HCT116 (cell line): ENCODE results near the gene COL8A2. TPM values are rescaled to one million over a fixed set of nuclear protein-coding genes. Genes with fewer than 3 reads are reported as not detected.

Experiments
- ATAC-seq: fragments of 200-7000 bp; cut with Tn5 transposase; 2 replicates; pipeline ENCODE4 v1.9.1; 2020; ENCODE audit warnings: mild to moderate bottlenecking, moderate library complexity
- BruUV-seq: library from RNA; stranded (reverse); fragments of 400-500 nt; replicated peaks from 2 replicates; lab custom pipeline; 2021; lab: Mats Ljungman, UMichigan
- CTCF ChIA-PET: fragments of 300-600 bp; sonication (Branson Sonifier 250); formaldehyde crosslinking; loops from one replicate; lab custom pipeline; 2021; ENCODE audit warnings: antibody characterized with exemption; lab: Charles Lee
- POLR2A ChIA-PET: fragments of 300-600, 350-600 bp; sonication (Branson Sonifier 250); formaldehyde crosslinking; loops from one replicate; lab custom pipeline; 2021; ENCODE audit warnings: antibody characterized with exemption; lab: Charles Lee
- RAD21 ChIA-PET, 2 experiments: fragments of 300-600 bp; sonication (Branson Sonifier 250); formaldehyde crosslinking; loops; one replicate each; lab custom pipeline; 2023; ENCODE audit warnings: low total read pairs in 2 of 2; ENCODE audit not compliant: uncharacterized antibody in 2 of 2, unreplicated experiment in 2 of 2, low non-redundant PET in 1 of 2; lab: Charles Lee
- DNase-seq: peaks from one replicate; pipeline ENCODE4 v3.0.0-alpha.2; 2010; ENCODE audit warnings: low read depth, low spot score
- H2AFZ ChIP-seq: fragments of 200-600 bp; shearing (Covaris generic), sonication (generic); 2 replicates; pipeline ENCODE4 v1.6.1; 2017; ENCODE audit warnings: low read depth, mixed run types, mixed read lengths, antibody characterized with exemption, low read length; ENCODE audit not compliant: poor library complexity, severe bottlenecking
- H3K27ac ChIP-seq: 2 replicates; pipeline ENCODE4 v1.5.1; 2012; ENCODE audit warnings: low read depth, low read length
- H3K27me3 ChIP-seq: fragments of 200-600 bp; sonication (generic); 2 replicates; pipeline ENCODE4 v1.6.1; 2016; ENCODE audit warnings: mixed run types, low read length, mixed read lengths; ENCODE audit not compliant: insufficient read depth
- H3K36me3 ChIP-seq, 2 experiments: fragments of 200-500 bp in 1 of 2; fragments of 200-600 bp in 1 of 2; sonication (Bioruptor generic) in 1 of 2; sonication (generic) in 1 of 2; 2 replicates each; pipeline versions ENCODE4 v1.5.1 to v1.6.1; 2014 to 2016; ENCODE audit warnings: low read length in 2 of 2, inconsistent platforms in 1 of 2, mixed read lengths in 1 of 2, mixed run types in 1 of 2; ENCODE audit not compliant: insufficient read depth in 2 of 2, control insufficient read depth in 1 of 2
- H3K4me1 ChIP-seq, 2 experiments: fragments of 200-600 bp in 1 of 2; sonication (generic) in 1 of 2; 2 replicates each; pipeline versions ENCODE4 v1.5.1 to v1.6.1; 2012 to 2017; ENCODE audit warnings: low read length in 2 of 2, inconsistent platforms in 1 of 2, mild to moderate bottlenecking in 1 of 2, mixed read lengths in 1 of 2, mixed run types in 1 of 2, moderate library complexity in 1 of 2; ENCODE audit not compliant: insufficient read depth in 2 of 2, control insufficient read depth in 1 of 2
- H3K4me2 ChIP-seq: fragments of 200-600 bp; sonication (generic); 2 replicates; pipeline ENCODE4 v1.6.1; 2017; ENCODE audit warnings: mixed run types, low read length, mixed read lengths
- H3K4me3 ChIP-seq, 2 experiments: fragments of 200-600 bp in 1 of 2; sonication (generic) in 1 of 2; replicated peaks in 1 of 2; 2 replicates each; pipeline ENCODE4 v1.5.1; 2011 to 2016; ENCODE audit warnings: low read length in 2 of 2, control low read depth in 1 of 2, low read depth in 1 of 2, mild to moderate bottlenecking in 1 of 2, mixed read lengths in 1 of 2, mixed run types in 1 of 2
- H3K79me2 ChIP-seq: fragments of 200-600 bp; sonication (generic); 2 replicates; pipeline ENCODE4 v1.6.1; 2017; ENCODE audit warnings: mild to moderate bottlenecking, mixed run types, low read length, moderate library complexity, mixed read lengths; ENCODE audit not compliant: insufficient read depth
- H3K9ac ChIP-seq: fragments of 200-600 bp; sonication (generic); 2 replicates; pipeline ENCODE4 v1.6.1; 2016; ENCODE audit warnings: low read length, mixed read lengths
- H3K9me2 ChIP-seq: fragments of 200-600 bp; sonication (generic), shearing (Covaris generic); 2 replicates; pipeline ENCODE4 v1.6.1; 2017; ENCODE audit warnings: mixed run types, mild to moderate bottlenecking, moderate library complexity; ENCODE audit not compliant: insufficient read depth
- H3K9me3 ChIP-seq, 2 experiments: fragments of 200-500 bp in 1 of 2; fragments of 200-600 bp in 1 of 2; sonication (Bioruptor generic) in 1 of 2; sonication (generic) in 1 of 2; 2 replicates each; pipeline ENCODE4 v1.6.1; 2014 to 2017; ENCODE audit warnings: low read length in 2 of 2, mixed read lengths in 2 of 2, inconsistent platforms in 1 of 2, low read depth in 1 of 2, mild to moderate bottlenecking in 1 of 2, mixed run types in 1 of 2, moderate library complexity in 1 of 2; ENCODE audit not compliant: control insufficient read depth in 1 of 2, insufficient read depth in 1 of 2
- H4K20me1 ChIP-seq: fragments of 200-600 bp; sonication (generic), shearing (Covaris generic); 2 replicates; pipeline ENCODE4 v1.6.1; 2017; ENCODE audit warnings: mixed run types, mild to moderate bottlenecking, moderate library complexity; ENCODE audit not compliant: insufficient read depth
- POLR2AphosphoS5 ChIP-seq: IDR thresholded peaks from 2 replicates; pipeline ENCODE4 v1.6.1; 2011; ENCODE audit warnings: mild to moderate bottlenecking, low read depth, low read length, moderate library complexity
- SRF ChIP-seq: IDR thresholded peaks from 2 replicates; pipeline ENCODE4 v1.6.1; 2012; ENCODE audit warnings: low read depth
- intact Hi-C: fragments of 100-400 bp; cut with micrococcal nuclease; formaldehyde crosslinking; loops from 2 replicates; pipeline ENCODE4 v1.10.0; 2022
- total RNA-seq: library from RNA; stranded (reverse); gene quantifications from one replicate; pipeline ENCODE4 v1.2.1, GENCODE V29; 2021; ENCODE audit not compliant: unreplicated experiment
- TF ChIP-seq, protein P1 (sequence below): IDR thresholded peaks from 2 replicates; pipeline ENCODE4 v1.6.1; 2011; ENCODE audit warnings: mild to moderate bottlenecking, low read length, moderate library complexity; ENCODE audit not compliant: insufficient replicate concordance; ENCODE audit errors: extremely low read depth

COL8A2 gene
- total RNA-seq, 1 experiment from 2014 or later: 0.05 TPM

DNA sequence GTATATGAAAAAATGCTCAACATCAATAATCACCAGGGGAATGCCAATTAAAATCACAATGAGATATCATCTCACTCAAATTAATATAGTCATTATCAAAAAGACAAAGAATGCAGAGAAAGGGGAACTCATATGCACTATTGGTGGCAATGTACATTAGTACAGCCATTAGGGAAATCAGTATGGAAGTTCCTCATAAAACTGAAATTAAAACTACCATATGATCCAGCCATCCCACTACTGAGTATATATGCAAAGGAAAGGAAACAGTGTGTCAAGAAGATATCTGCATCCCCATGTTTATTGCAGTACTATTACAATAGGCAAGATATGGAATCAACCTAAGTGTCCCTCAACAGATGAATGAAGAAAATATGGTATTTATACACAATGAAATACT is 73.2 kb downstream of the COL8A2 start:
- Histone ChIP-seq H3K36me3 (peaks cover 0 to 8% of the 10 kb centered on the region in 2 experiments), H3K9ac (no peak overlapping the region), H3K9me3 (no peaks in the 10 kb centered on the region), H3K4me3 (no peak overlapping the region), H3K4me2 (no peak overlapping the region), H3K9me2 (no peaks in the 10 kb centered on the region), H3K27ac (no peak overlapping the region), H3K4me1 (no peaks in the 10 kb centered on the region), H2AFZ (no peak overlapping the region), H4K20me1 (no peaks in the 10 kb centered on the region), H3K27me3 (no peaks in the 10 kb centered on the region), H3K79me2 (no peaks in the 10 kb centered on the region)
- intact Hi-C loops: no loop called here
- RAD21 ChIA-PET: no interaction called here
- no peak for ATAC-seq
- POLR2A ChIA-PET: no interaction called here
- DNase-seq: no peak
- CTCF ChIA-PET: no interaction called here
- no peak for TF ChIP-seq POLR2AphosphoS5
- TF ChIP-seq SRF: no peak
- TF ChIP-seq, protein P1, sequence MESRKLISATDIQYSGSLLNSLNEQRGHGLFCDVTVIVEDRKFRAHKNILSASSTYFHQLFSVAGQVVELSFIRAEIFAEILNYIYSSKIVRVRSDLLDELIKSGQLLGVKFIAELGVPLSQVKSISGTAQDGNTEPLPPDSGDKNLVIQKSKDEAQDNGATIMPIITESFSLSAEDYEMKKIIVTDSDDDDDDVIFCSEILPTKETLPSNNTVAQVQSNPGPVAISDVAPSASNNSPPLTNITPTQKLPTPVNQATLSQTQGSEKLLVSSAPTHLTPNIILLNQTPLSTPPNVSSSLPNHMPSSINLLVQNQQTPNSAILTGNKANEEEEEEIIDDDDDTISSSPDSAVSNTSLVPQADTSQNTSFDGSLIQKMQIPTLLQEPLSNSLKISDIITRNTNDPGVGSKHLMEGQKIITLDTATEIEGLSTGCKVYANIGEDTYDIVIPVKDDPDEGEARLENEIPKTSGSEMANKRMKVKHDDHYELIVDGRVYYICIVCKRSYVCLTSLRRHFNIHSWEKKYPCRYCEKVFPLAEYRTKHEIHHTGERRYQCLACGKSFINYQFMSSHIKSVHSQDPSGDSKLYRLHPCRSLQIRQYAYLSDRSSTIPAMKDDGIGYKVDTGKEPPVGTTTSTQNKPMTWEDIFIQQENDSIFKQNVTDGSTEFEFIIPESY: no peak
- BruUV-seq: no TSS peak

Other genes starting within 250 kb of the COL8A2 start
- 36.2 TPM for gene AGO1, start 242.0 kb downstream of the COL8A2 start, total RNA-seq
- 26.9 TPM for gene AGO3, start 194.1 kb downstream of the COL8A2 start, total RNA-seq
- gene TEKT2, start 41.1 kb downstream of the COL8A2 start, total RNA-seq: not detected
- gene ADPRS, start 36.3 kb downstream of the COL8A2 start, total RNA-seq: 28.2 TPM
- gene TRAPPC3, start 24.3 kb upstream of the COL8A2 start, total RNA-seq: 64.6 TPM
- 71.8 TPM for gene MAP7D1, start 30.9 kb upstream of the COL8A2 start, total RNA-seq
- gene THRAP3, start 99.2 kb upstream of the COL8A2 start, total RNA-seq: 144 TPM
- 9.3 TPM for gene SH3D21, start 181.1 kb upstream of the COL8A2 start, total RNA-seq
- 25.1 TPM for gene EVA1B, start 198.4 kb upstream of the COL8A2 start, total RNA-seq